ENCODE results near the gene PRKAR2B.

PRKAR2B gene

DNA sequence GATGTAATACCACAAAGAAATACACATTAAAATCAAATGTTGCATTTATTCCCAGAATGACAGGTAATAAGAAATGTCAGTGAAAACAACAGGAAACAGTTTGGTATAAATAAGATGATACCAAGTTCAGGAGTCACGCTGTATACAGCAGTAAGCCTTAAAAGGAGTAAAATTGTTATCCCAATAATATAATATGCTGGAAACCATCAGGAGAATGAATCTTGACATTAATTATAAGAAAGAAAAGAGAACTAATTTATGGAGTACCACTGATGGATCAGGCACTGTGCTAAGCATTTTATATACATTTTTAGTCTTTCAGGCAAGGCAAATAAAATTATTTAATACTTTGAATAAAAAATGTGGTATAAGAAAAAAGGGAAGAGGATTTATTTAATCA, 27.6 kb downstream of the PRKAR2B start:
- Histone ChIP-seq H3K27ac (ENCODE audit: low read length) (no peak overlapping the region), H3K4me1 (ENCODE audit: insufficient read depth, low read length) (peaks cover 16% of the 10 kb centered on the region; the same call in 1 of the 2 replicates), H3K27me3 (ENCODE audit: insufficient read depth, low read length) (no peaks in the 10 kb centered on the region), H3K36me3 (ENCODE audit: insufficient read depth, low read depth, low read length) (no peaks in the 10 kb centered on the region), H3K9me3 (ENCODE audit: insufficient read depth, low read depth, low read length) (no peaks in the 10 kb centered on the region), H3K9ac (ENCODE audit: low read depth, low read length) (no peak overlapping the region), H3K4me3 (ENCODE audit: low read length) (no peak overlapping the region)

DNA sequence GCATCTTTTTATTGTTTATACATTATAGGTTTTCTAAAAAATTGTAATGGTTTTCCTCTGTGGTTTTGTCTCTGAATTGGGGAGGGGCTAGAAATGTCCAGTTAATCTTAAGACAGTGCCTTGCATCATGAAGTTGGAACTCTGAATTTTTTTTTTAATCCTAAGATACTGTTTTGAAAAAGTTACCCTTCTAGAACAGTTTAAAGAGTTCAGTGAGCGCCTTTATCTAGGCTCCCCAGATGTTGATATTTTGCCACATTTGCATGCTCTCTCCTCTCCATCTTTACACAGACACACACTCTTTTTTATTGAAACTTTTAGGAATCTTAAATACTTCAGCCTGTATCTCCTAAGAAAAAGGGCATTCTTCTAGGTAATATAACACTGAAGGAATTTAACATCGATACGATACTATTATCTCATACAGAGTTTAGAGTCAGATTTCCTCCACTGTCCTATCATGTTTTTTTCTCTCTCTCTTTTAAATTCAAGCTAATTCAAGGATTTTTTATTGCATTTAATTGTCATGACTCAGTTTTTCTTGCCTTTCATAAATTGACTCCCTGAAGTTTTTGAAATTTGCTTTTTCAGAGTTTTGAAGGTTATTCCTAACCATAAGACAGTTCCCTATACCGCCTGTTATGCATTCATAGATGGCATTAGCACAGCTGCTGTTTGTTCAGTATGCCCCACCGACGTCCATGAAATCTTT, 31.5 kb downstream of the PRKAR2B start:
- no peak overlapping the region for H3K9ac ChIP-seq (ENCODE audit: low read depth, low read length)
- H3K9me3 ChIP-seq (ENCODE audit: insufficient read depth, low read depth, low read length), result no peaks in the 10 kb centered on the region
- no peaks in the 10 kb centered on the region for H3K36me3 ChIP-seq (ENCODE audit: insufficient read depth, low read depth, low read length)
- no peak overlapping the region for H3K27ac ChIP-seq (ENCODE audit: low read length)
- H3K27me3 ChIP-seq (ENCODE audit: insufficient read depth, low read length), result no peaks in the 10 kb centered on the region
- H3K4me3 ChIP-seq (ENCODE audit: low read length), result no peak overlapping the region
- no peaks in the 10 kb centered on the region; the same call in 1 of the 2 replicates for H3K4me1 ChIP-seq (ENCODE audit: insufficient read depth, low read length)

DNA sequence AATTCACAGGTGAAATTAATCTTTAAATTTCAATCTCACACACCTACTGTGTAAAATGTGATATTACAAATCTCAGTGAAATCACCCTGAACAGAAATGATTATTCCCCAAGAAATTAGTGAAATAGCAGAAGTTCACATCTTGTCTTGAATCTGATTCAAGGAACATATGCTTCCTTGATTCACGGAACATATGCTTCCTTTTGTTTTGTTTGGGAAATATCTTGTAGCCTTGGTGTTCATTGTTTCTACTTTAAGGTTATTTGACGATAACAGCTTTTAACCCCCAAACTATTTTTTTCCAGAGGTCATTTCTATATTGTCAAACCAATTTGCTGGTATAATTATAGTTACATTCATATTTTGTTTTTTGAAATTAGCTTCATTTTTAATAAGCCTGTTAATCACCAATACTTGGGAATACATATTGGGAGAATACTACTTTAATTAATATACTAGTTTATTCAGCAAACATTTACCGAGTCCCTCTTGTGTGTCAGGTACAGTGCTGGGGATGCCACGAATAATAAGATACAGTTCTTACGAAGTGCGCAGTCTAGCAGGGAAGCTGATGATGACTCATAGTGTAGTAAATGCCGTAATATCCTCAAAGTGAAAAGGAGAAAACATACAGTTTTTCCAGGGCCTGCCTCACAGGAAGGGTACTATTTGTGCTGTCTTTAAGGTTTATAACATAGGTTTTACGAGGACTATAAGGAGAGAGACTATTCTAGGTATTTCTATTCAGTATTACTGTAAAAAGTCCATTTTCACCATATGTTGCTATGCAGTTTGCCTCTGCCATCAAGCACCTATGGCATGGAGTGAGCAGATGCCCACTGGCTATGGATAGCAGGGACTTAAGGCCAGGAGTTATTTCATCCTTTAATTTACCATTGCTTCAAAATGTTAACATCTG, 32.5 kb downstream of the PRKAR2B start:
- H3K9me3 ChIP-seq (ENCODE audit: insufficient read depth, low read depth, low read length), result no peaks in the 10 kb centered on the region
- H3K9ac ChIP-seq (ENCODE audit: low read depth, low read length), result no peak overlapping the region
- H3K36me3 ChIP-seq (ENCODE audit: insufficient read depth, low read depth, low read length), result no peaks in the 10 kb centered on the region
- no peaks in the 10 kb centered on the region for H3K27me3 ChIP-seq (ENCODE audit: insufficient read depth, low read length)
- no peaks in the 10 kb centered on the region; the same call in 1 of the 2 replicates for H3K4me1 ChIP-seq (ENCODE audit: insufficient read depth, low read length)
- no peak overlapping the region for H3K4me3 ChIP-seq (ENCODE audit: low read length)
- H3K27ac ChIP-seq (ENCODE audit: low read length), result no peak overlapping the region

DNA sequence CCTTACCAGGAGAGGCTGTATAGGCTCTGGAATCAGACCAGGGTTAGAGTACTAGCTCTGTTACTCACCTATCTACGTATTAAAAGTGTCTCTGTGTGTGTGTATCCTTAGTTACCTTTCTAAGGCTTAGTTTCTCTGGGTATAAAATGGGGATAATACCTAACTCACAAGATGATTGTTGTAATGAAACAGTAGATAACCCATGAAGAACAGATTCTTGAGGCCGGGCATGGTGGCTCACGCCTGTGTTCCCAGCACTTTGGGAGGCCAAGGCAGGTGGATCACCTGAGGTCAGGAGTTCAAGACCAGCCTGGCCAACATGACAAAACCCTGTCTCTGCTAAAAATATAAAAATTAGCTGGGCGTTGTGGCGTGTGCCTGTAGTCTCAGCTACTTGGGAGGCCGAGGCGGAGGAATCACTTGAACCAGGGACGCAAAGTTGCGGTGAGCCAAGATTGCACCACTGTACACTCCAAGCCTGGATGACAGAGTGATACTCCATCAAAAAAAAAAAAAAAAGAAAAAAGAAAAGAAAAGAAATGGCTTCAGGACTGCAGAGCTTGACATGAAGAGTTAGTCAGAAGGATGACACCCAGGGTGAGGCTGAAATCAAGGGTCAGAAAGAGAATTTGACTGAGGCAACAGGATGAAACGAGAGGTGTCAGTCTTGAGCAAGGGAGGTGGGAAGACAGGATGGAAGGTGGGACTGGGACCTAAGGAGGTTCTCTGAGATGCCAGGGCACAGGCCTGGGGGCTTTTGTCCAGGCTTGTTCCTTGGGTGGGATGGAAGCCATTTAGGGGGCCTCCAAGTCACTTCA, 33.4 kb downstream of the PRKAR2B start:
- H3K27ac ChIP-seq (ENCODE audit: low read length), result no peak overlapping the region
- H3K9ac ChIP-seq (ENCODE audit: low read depth, low read length), result no peak overlapping the region
- H3K36me3 ChIP-seq (ENCODE audit: insufficient read depth, low read depth, low read length), result no peaks in the 10 kb centered on the region
- H3K4me1 ChIP-seq (ENCODE audit: insufficient read depth, low read length), result no peaks in the 10 kb centered on the region; the same call in 1 of the 2 replicates
- H3K4me3 ChIP-seq (ENCODE audit: low read length), result no peak overlapping the region
- no peaks in the 10 kb centered on the region for H3K9me3 ChIP-seq (ENCODE audit: insufficient read depth, low read depth, low read length)
- H3K27me3 ChIP-seq (ENCODE audit: insufficient read depth, low read length), result no peaks in the 10 kb centered on the region

DNA sequence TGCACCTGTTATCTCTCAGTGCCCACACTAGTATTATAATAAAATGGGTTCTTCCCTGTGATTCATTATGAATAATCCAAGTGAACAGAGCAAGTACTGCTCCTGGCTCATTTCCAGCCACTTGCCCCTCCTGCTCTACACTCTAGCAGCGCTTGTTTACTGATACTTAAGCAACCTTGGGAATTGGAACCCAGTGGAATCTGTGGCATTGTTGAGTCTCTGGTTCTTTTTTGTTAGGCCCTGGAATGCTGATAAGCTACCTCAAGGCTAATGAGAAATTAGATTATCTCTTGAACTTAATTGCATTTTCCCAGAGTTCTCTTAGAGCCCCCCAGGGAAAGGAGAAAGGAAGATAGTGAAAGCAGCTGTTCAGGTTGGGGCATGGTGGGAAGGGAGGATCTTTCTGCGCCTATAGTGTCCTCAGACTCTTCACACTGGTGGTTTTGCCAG, 34.0 kb downstream of the PRKAR2B start:
- H3K27ac ChIP-seq (ENCODE audit: low read length), result no peak overlapping the region
- H3K27me3 ChIP-seq (ENCODE audit: insufficient read depth, low read length), result no peaks in the 10 kb centered on the region
- no peaks in the 10 kb centered on the region for H3K9me3 ChIP-seq (ENCODE audit: insufficient read depth, low read depth, low read length)
- no peaks in the 10 kb centered on the region for H3K36me3 ChIP-seq (ENCODE audit: insufficient read depth, low read depth, low read length)
- no peak overlapping the region for H3K9ac ChIP-seq (ENCODE audit: low read depth, low read length)
- H3K4me3 ChIP-seq (ENCODE audit: low read length), result no peak overlapping the region
- H3K4me1 ChIP-seq (ENCODE audit: insufficient read depth, low read length), result no peaks in the 10 kb centered on the region; the same call in 1 of the 2 replicates

DNA sequence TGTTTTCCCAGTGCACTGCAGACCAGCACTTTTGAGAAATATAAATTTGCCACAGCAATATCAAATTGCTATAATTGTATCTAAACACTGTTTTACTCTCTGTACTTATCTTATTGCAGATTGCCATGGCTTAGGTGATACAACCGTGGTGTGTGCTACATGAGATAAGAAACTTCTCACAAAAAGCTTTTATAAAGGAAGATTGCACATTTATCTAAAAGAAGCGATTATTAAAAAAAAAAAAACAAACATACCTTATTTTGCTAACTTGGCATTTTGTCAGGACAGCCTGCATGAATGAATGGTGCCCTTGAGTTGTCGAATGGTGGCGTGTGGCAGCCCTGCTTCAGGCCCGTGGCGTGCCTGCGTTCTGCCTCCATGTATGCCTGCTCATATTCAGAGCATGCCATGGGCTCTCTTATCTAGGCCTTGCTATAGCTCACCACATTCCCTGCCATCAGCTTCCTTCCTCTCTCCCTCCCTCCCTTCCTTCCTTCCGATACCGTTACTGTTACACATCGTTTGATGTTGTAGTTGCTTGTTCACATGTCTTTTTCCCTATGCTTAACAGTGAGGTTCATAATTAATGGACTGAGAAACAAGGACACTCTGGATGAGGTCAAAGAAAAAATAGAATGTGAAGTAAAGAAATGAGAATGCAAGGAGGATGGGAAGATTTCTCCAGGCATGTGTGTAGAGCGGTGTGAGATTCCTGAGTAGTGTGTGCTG, 34.9 kb downstream of the PRKAR2B start:
- Histone ChIP-seq H3K27me3 (ENCODE audit: insufficient read depth, low read length) (no peaks in the 10 kb centered on the region), H3K27ac (ENCODE audit: low read length) (no peak overlapping the region), H3K36me3 (ENCODE audit: insufficient read depth, low read depth, low read length) (no peaks in the 10 kb centered on the region), H3K4me3 (ENCODE audit: low read length) (no peak overlapping the region), H3K9ac (ENCODE audit: low read depth, low read length) (no peak overlapping the region), H3K9me3 (ENCODE audit: insufficient read depth, low read depth, low read length) (no peaks in the 10 kb centered on the region), H3K4me1 (ENCODE audit: insufficient read depth, low read length) (no peaks in the 10 kb centered on the region; the same call in 1 of the 2 replicates)

DNA sequence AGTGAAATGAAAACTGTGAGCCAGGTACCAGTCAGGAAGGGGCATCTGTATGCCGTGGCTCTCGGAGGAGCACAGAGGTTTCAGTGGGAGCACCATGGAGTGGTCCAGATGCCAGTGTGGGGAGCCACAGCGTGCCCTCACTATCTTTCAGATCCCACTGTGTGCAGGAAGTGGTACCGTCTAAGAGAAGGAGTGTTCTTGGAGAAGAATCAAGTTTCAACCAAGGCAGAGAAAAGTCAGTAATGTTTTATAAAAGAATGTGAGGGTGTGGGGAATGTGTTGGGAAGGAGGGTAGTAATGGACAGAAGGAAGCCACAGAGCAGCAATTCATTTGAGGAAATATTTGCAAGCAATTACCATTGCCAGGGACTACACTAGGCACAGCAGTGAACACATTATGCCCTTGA, 35.6 kb downstream of the PRKAR2B start:
- Histone ChIP-seq H3K4me1 (ENCODE audit: insufficient read depth, low read length) (no peaks in the 10 kb centered on the region; the same call in 1 of the 2 replicates), H3K9me3 (ENCODE audit: insufficient read depth, low read depth, low read length) (no peaks in the 10 kb centered on the region), H3K27ac (ENCODE audit: low read length) (no peak overlapping the region), H3K9ac (ENCODE audit: low read depth, low read length) (no peak overlapping the region), H3K36me3 (ENCODE audit: insufficient read depth, low read depth, low read length) (no peaks in the 10 kb centered on the region), H3K4me3 (ENCODE audit: low read length) (no peak overlapping the region), H3K27me3 (ENCODE audit: insufficient read depth, low read length) (no peaks in the 10 kb centered on the region)

DNA sequence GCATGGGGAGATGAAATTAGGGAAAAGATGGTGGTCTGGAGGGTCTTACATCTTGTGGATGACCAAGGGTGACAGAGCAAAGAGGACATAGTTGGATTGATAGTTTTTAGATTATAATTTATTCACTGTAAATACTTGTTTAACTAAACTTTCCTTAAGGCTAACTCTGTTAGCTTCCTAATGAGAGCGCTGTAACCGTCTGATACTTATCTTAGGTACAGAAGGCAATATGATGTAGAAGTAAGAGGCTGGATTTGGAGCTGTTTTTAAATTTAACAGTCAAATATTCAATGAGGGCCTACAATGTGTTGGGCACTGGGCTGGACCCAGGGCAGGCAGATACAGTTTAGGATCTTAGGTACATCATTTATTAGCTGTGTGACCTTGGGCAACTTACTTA, 36.0 kb downstream of the PRKAR2B start:
- Histone ChIP-seq H3K4me3 (ENCODE audit: low read length) (no peak overlapping the region), H3K36me3 (ENCODE audit: insufficient read depth, low read depth, low read length) (no peaks in the 10 kb centered on the region), H3K4me1 (ENCODE audit: insufficient read depth, low read length) (no peaks in the 10 kb centered on the region; the same call in 1 of the 2 replicates), H3K9ac (ENCODE audit: low read depth, low read length) (no peak overlapping the region), H3K9me3 (ENCODE audit: insufficient read depth, low read depth, low read length) (no peaks in the 10 kb centered on the region), H3K27ac (ENCODE audit: low read length) (no peak overlapping the region), H3K27me3 (ENCODE audit: insufficient read depth, low read length) (no peaks in the 10 kb centered on the region)

DNA sequence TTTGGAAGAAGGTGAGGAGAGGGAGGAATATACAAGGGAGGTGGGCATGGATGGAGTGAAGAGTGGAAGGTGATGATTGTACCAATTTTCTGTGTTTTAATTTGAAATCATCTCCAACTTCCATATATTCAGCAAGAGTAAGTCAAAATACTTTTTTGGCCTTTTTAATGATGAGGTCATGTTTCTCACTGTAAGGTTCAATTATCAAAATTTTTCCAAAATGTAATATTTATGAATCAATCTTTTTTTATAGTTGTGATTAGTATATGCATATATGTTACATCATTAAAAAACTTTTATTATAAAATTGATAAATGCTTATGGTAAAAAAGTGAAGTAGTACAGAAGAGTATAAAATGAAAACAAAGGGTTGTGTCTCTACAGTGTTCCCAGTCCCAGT, 40.7 kb downstream of the PRKAR2B start:
- no peak overlapping the region for H3K9ac ChIP-seq (ENCODE audit: low read depth, low read length)
- H3K27me3 ChIP-seq (ENCODE audit: insufficient read depth, low read length), result no peaks in the 10 kb centered on the region
- H3K9me3 ChIP-seq (ENCODE audit: insufficient read depth, low read depth, low read length), result no peaks in the 10 kb centered on the region
- H3K4me3 ChIP-seq (ENCODE audit: low read length), result no peak overlapping the region
- H3K4me1 ChIP-seq (ENCODE audit: insufficient read depth, low read length), result peaks cover 12% of the 10 kb centered on the region
- no peaks in the 10 kb centered on the region for H3K36me3 ChIP-seq (ENCODE audit: insufficient read depth, low read depth, low read length)
- no peak overlapping the region for H3K27ac ChIP-seq (ENCODE audit: low read length)

DNA sequence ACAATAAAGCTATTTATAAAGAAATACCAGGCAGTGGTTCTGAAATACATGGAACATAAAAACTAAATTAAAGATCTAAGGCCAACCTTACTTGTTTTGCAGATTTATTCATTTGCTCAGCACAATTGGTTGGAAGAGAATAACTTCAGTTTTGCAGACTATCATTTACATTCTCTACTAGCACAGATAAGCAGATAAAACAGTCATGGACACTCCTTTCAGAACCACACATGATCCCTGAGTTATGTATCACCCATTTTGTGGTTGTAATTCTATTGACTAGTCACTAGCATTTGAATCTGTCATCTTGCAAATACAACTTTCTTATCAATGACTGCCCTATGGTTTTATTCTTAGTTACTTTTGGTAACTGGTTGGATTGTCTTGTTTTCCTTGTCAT, 45.1 kb downstream of the PRKAR2B start:
- no peaks in the 10 kb centered on the region for H3K27me3 ChIP-seq (ENCODE audit: insufficient read depth, low read length)
- no peak overlapping the region; the same call in 1 of the 2 replicates for H3K9ac ChIP-seq (ENCODE audit: low read depth, low read length)
- H3K4me3 ChIP-seq (ENCODE audit: low read length), result no peak overlapping the region
- no peak overlapping the region for H3K27ac ChIP-seq (ENCODE audit: low read length)
- H3K36me3 ChIP-seq (ENCODE audit: insufficient read depth, low read depth, low read length), result no peaks in the 10 kb centered on the region
- peaks cover 18% of the 10 kb centered on the region for H3K4me1 ChIP-seq (ENCODE audit: insufficient read depth, low read length)
- no peaks in the 10 kb centered on the region for H3K9me3 ChIP-seq (ENCODE audit: insufficient read depth, low read depth, low read length)

DNA sequence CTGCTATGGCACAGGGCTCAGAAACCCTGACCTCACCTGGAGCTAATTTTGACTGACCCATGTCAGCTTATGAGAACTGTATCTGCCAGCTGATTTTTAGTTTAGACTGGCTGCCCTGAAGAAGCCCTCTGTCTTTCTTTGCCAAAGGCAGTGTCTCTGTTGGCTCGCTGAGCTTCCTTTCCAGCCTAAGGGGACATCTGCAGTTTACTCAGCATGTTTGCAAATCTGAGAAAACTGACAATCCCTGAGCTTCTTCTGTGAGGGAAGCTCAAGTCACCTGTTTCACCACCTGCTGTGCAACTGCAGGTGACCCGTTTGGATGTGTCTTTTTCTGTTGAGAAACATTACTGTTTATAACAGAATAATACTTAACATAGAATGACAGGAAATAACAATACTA, 46.0 kb downstream of the PRKAR2B start:
- H3K9ac ChIP-seq (ENCODE audit: low read depth, low read length), result no peak overlapping the region; the same call in 1 of the 2 replicates
- no peak overlapping the region for H3K4me3 ChIP-seq (ENCODE audit: low read length)

More for the DNA sequence above, 46.0 kb downstream of the PRKAR2B start:
- no peak overlapping the region for H3K27ac ChIP-seq (ENCODE audit: low read length)
- no peaks in the 10 kb centered on the region for H3K27me3 ChIP-seq (ENCODE audit: insufficient read depth, low read length)
- no peaks in the 10 kb centered on the region for H3K9me3 ChIP-seq (ENCODE audit: insufficient read depth, low read depth, low read length)
- no peaks in the 10 kb centered on the region for H3K36me3 ChIP-seq (ENCODE audit: insufficient read depth, low read depth, low read length)
- H3K4me1 ChIP-seq (ENCODE audit: insufficient read depth, low read length), result peaks cover 18% of the 10 kb centered on the region

All from iPS-20b (cell line).